Duodenal mucosa (tissue), 2 donors: ENCODE data around the gene TOP3B.

Experiments
- H3K27ac ChIP-seq: one replicate; pipeline ENCODE4 v1.7.0; 2013; ENCODE audit warnings: low read depth, low read length
- H3K27me3 ChIP-seq, 2 donors: one replicate each; pipeline ENCODE4 v1.7.0; 2013; ENCODE audit warnings: low read length in 2 of 2, control low read depth in 1 of 2; ENCODE audit not compliant: insufficient read depth in 2 of 2, control insufficient read depth in 1 of 2
- H3K36me3 ChIP-seq, 2 donors: one replicate each; pipeline ENCODE4 v1.7.0; 2013; ENCODE audit warnings: low read length in 2 of 2, control low read depth in 1 of 2; ENCODE audit not compliant: insufficient read depth in 2 of 2, control insufficient read depth in 1 of 2
- H3K4me1 ChIP-seq, 2 donors: one replicate each; pipeline ENCODE4 v1.7.0; 2013; ENCODE audit warnings: low read length in 2 of 2, control low read depth in 1 of 2; ENCODE audit not compliant: insufficient read depth in 2 of 2, control insufficient read depth in 1 of 2
- H3K4me3 ChIP-seq, 2 donors: one replicate each; pipeline ENCODE4 v1.7.0; 2013; ENCODE audit warnings: low read length in 2 of 2, low read depth in 1 of 2
- H3K9ac ChIP-seq, 2 donors: one replicate each; pipeline ENCODE4 v1.7.0; 2013; ENCODE audit warnings: low read length in 2 of 2, low read depth in 1 of 2
- H3K9me3 ChIP-seq, 2 donors: one replicate each; pipeline ENCODE4 v1.7.0; 2013; ENCODE audit warnings: low read length in 2 of 2, control low read depth in 1 of 2; ENCODE audit not compliant: control insufficient read depth in 1 of 2

TOP3B gene

GRCh38 chr22:22010358-22010757 lies 27.8 kb upstream of the TOP3B start:
- Histone ChIP-seq H3K27me3 (peaks cover 5 to 9% of the 10 kb centered on the region in 2 donors), H3K9ac (no peak overlapping the region), H3K36me3 (no peaks in the 10 kb centered on the region), H3K4me3 (no peak overlapping the region), H3K4me1 (no peaks in the 10 kb centered on the region), H3K27ac (no peak overlapping the region), H3K9me3 (no peaks in the 10 kb centered on the region)

GRCh38 chr22:22009661-22010060 lies 27.1 kb upstream of the TOP3B start:
- H3K27me3 ChIP-seq = peaks cover 5 to 9% of the 10 kb centered on the region in 2 donors
- H3K9me3 ChIP-seq = no peaks in the 10 kb centered on the region
- no peak overlapping the region for H3K9ac ChIP-seq
- H3K27ac ChIP-seq = no peak overlapping the region
- H3K4me3 ChIP-seq = no peak overlapping the region
- H3K36me3 ChIP-seq = no peaks in the 10 kb centered on the region
- no peaks in the 10 kb centered on the region for H3K4me1 ChIP-seq

GRCh38 chr22:22006596-22006990 lies 24.0 kb upstream of the TOP3B start:
- Histone ChIP-seq H3K36me3 (no peaks in the 10 kb centered on the region), H3K27me3 (peaks cover 9 to 10% of the 10 kb centered on the region in 2 donors), H3K9ac (no peak overlapping the region), H3K9me3 (no peaks in the 10 kb centered on the region), H3K27ac (no peak overlapping the region), H3K4me3 (no peak overlapping the region), H3K4me1 (no peaks in the 10 kb centered on the region)

- no peak overlapping the region for H3K9ac ChIP-seq
- no peaks in the 10 kb centered on the region for H3K9me3 ChIP-seq
- no peak overlapping the region for H3K27ac ChIP-seq
- no peak overlapping the region for H3K4me3 ChIP-seq
- H3K36me3 ChIP-seq = no peaks in the 10 kb centered on the region
- no peaks in the 10 kb centered on the region for H3K4me1 ChIP-seq
- peaks cover 9 to 10% of the 10 kb centered on the region in 2 donors for H3K27me3 ChIP-seq
Observed at GRCh38 chr22:22005945-22006595, 23.5 kb upstream of the TOP3B start.

GRCh38 chr22:22003233-22003632 lies 20.6 kb upstream of the TOP3B start:
- Histone ChIP-seq H3K9ac (no peak overlapping the region), H3K27ac (no peak overlapping the region), H3K4me1 (no peaks in the 10 kb centered on the region), H3K4me3 (no peak overlapping the region), H3K27me3 (peaks cover 0 to 4% of the 10 kb centered on the region in 2 donors), H3K36me3 (no peaks in the 10 kb centered on the region), H3K9me3 (no peaks in the 10 kb centered on the region)

- Histone ChIP-seq H3K27me3 (peaks cover 0 to 4% of the 10 kb centered on the region in 2 donors), H3K4me3 (no peak overlapping the region), H3K4me1 (no peaks in the 10 kb centered on the region)
Observed at GRCh38 chr22:22002526-22003055, 20.0 kb upstream of the TOP3B start.

GRCh38 chr22:22001664-22002525 lies 19.3 kb upstream of the TOP3B start:
- H3K4me3 ChIP-seq = no peak overlapping the region
- H3K9me3 ChIP-seq = no peaks in the 10 kb centered on the region
- H3K9ac ChIP-seq = no peak overlapping the region
- H3K36me3 ChIP-seq = no peaks in the 10 kb centered on the region
- peaks cover 0 to 4% of the 10 kb centered on the region in 2 donors for H3K27me3 ChIP-seq
- H3K27ac ChIP-seq = no peak overlapping the region
- H3K4me1 ChIP-seq = no peaks in the 10 kb centered on the region

More at GRCh38 chr22:22002526-22003055, 20.0 kb upstream of the TOP3B start:
- no peaks in the 10 kb centered on the region for H3K36me3 ChIP-seq
- H3K9ac ChIP-seq = no peak overlapping the region
- H3K9me3 ChIP-seq = no peaks in the 10 kb centered on the region
- H3K27ac ChIP-seq = no peak overlapping the region

- H3K27ac ChIP-seq = no peak overlapping the region
- H3K36me3 ChIP-seq = no peaks in the 10 kb centered on the region
Observed at GRCh38 chr22:21998595-21999247, 16.1 kb upstream of the TOP3B start.

GRCh38 chr22:21996175-21996720 lies 13.7 kb upstream of the TOP3B start:
- Histone ChIP-seq H3K9me3 (no peaks in the 10 kb centered on the region), H3K36me3 (no peaks in the 10 kb centered on the region), H3K27ac (no peak overlapping the region), H3K27me3 (no peaks in the 10 kb centered on the region), H3K4me3 (no peak overlapping the region), H3K9ac (no peak overlapping the region), H3K4me1 (no peaks in the 10 kb centered on the region)

More at GRCh38 chr22:21998595-21999247, 16.1 kb upstream of the TOP3B start:
- Histone ChIP-seq H3K9ac (no peak overlapping the region), H3K4me1 (no peaks in the 10 kb centered on the region), H3K9me3 (no peaks in the 10 kb centered on the region), H3K4me3 (no peak overlapping the region), H3K27me3 (peaks cover 0 to 4% of the 10 kb centered on the region in 2 donors)
